ENCODE measurements around the gene BIK. TPM values are rescaled to one million over a fixed set of nuclear protein-coding genes. Genes with fewer than 3 reads are reported as not detected.
A peak's percentile ranks its signal among the peaks of the same experiment; 100 is the strongest.

BIK gene
- total and polyA plus RNA-seq, 11 donors, result 0.23 to 0.88 (median 0.46) TPM; not detected in 7

DNA sequence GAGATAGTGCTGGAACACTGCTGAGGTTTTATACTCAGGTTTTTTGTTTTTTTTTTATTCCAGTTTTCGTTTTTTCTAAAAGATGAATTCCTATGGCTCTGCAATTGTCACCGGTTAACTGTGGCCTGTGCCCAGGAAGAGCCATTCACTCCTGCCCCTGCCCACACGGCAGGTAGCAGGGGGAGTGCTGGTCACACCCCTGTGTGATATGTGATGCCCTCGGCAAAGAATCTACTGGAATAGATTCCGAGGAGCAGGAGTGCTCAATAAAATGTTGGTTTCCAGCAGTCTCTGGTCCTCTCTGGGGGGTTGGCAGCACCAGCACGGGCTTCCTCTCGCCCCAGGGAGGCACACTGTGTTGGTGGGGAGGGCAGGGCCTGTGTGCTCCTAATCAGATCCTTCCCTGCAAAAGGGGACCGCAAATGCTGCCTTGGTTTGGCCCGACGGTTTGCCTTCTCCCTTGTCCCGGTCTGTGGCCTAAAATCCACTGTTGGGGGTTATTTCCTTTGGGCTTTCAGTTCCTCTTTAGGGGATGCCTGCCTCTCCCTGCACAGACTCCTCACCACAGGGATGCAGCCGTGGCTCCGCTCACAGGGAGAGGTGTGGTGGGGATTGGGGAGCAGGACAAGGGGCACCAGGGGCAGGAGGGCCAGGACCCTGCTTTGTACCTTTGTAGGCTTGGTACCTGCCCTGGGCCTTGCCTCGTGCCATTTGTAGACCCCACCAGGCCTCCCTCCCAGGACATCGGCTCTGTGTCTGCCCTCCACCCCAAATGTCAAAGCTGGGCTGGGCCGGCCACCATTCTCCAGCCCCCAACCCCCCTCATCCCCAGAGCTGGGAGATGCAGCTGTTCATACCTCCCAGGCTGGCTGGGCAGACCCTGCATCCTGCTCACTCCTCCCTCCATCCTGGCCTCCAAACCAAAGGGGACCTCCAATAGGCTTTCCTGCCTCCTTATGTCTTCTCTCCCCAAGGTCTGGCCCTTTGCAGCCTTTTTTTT is 19.2 kb downstream of the BIK start:
- Histone ChIP-seq H3K36me3 (peaks cover 0 to 33% (median 15%) of the 10 kb centered on the region in 9 donors), H3K27me3 (no peaks in the 10 kb centered on the region), H3K9me3 (no peaks in the 10 kb centered on the region), H3K27ac (no peak overlapping the region), H3K4me3 (no peak overlapping the region), H3K4me1 (peaks cover 0 to 21% (median 9%) of the 10 kb centered on the region in 12 donors)
- intact Hi-C loops (cut with DNase I), result loop anchor here in 1 of 10 donors (10.0 kb wide), 1 partner anchor 55 kb away; no protein-coding TSS in a partner anchor
- 74 to 83% (median 75%) methylated on average over 16 of the region's 16 CpGs for WGBS, 4 donors
- ATAC-seq, result no peak
- TF ChIP-seq POLR2A (IDR thresholded peaks at IDR 0.05), result no peak
- TF ChIP-seq, protein P1, sequence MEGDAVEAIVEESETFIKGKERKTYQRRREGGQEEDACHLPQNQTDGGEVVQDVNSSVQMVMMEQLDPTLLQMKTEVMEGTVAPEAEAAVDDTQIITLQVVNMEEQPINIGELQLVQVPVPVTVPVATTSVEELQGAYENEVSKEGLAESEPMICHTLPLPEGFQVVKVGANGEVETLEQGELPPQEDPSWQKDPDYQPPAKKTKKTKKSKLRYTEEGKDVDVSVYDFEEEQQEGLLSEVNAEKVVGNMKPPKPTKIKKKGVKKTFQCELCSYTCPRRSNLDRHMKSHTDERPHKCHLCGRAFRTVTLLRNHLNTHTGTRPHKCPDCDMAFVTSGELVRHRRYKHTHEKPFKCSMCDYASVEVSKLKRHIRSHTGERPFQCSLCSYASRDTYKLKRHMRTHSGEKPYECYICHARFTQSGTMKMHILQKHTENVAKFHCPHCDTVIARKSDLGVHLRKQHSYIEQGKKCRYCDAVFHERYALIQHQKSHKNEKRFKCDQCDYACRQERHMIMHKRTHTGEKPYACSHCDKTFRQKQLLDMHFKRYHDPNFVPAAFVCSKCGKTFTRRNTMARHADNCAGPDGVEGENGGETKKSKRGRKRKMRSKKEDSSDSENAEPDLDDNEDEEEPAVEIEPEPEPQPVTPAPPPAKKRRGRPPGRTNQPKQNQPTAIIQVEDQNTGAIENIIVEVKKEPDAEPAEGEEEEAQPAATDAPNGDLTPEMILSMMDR (IDR thresholded peaks at IDR 0.05), result no peak
- no peak for DNase-seq

DNA sequence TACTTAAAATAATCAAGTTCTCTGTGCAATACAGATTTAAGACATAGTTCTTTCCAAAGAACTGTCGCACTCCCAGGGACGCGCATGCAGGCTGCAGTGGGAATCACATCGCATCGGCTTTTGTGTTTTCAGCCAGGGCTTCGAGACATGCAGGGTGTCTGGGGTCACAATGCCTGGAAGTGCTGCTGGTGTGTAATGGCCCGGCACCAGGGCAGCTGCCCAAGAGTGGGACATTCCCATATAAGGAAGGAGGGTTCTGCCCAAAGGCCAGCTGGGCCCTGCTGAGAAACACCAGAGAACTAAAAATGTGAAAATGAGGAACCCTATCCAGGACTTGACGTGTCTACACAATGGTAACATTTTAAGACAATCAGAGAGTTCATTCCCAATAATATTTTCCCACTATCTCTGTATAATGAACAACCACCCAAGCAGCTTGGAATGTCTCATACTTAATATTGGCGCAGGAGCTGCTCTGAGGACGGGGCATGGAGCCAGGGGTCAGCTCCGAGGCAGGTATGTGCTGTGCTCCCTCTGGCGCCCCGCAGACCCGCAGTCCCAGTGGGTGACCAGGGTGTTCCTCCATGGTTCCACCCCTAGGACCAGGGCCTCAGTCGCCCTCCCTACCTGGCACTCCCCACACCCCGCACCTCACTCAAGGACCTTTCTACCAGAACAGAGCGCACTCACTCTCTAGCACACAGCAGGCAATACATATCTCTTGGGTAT is 21.4 kb downstream of the BIK start:
- 65 to 76% (median 66%) methylated on average over 14 to 17 of the region's 17 CpGs for WGBS, 4 donors
- no peaks in the 10 kb centered on the region for H3K9me3 ChIP-seq
- peak; percentile 52 to 80 (median 61) for ATAC-seq
- H3K4me1 ChIP-seq, result peaks cover 0 to 30% (median 18%) of the 10 kb centered on the region in 12 donors
- no peaks in the 10 kb centered on the region for H3K27me3 ChIP-seq
- H3K36me3 ChIP-seq, result peaks cover 0 to 55% (median 34%) of the 10 kb centered on the region in 9 donors
- intact Hi-C loops (cut with DNase I), result loop anchor here in 1 of 10 donors (10.0 kb wide), 1 partner anchor 57 kb away; no protein-coding TSS in a partner anchor
- H3K27ac ChIP-seq, result peak overlapping the region in 6 of 12 donors; percentile 1 to 66 (median 42)
- TF ChIP-seq, protein P1 (IDR thresholded peaks at IDR 0.05), result no peak
- TF ChIP-seq POLR2A (IDR thresholded peaks at IDR 0.05), result no peak
- no peak overlapping the region for H3K4me3 ChIP-seq
- peak in 3 of 5 donors; percentile 42 to 60 (median 43) for DNase-seq

- DNase-seq (no peak), ATAC-seq (no peak)
- no peaks in the 10 kb centered on the region for H3K9me3 ChIP-seq
- H3K4me3 ChIP-seq, result no peak overlapping the region
- peaks cover 0 to 70% (median 49%) of the 10 kb centered on the region in 9 donors for H3K36me3 ChIP-seq
- no peak for TF ChIP-seq POLR2A (IDR thresholded peaks at IDR 0.05)
- TF ChIP-seq, protein P1 (IDR thresholded peaks at IDR 0.05), result no peak
- H3K4me1 ChIP-seq, result peaks cover 0 to 36% (median 19%) of the 10 kb centered on the region in 12 donors
- 91 to 93% (median 92%) methylated on average over 9 of the region's 9 CpGs for WGBS, 4 donors
- intact Hi-C loops (cut with DNase I), result loop anchor here in 1 of 10 donors (10.0 kb wide), 1 partner anchor 59 kb away; no protein-coding TSS in a partner anchor
- H3K27me3 ChIP-seq, result no peaks in the 10 kb centered on the region
- no peak overlapping the region for H3K27ac ChIP-seq
These were observed 22.9 kb downstream of the BIK start for GRCh38 chr22:43133401-43133800.
